ENCODE data around the gene NHLRC4.
"Not testable (repeated sequence)": the region's sequence is repeated elsewhere in the genome, so short reads cannot be mapped to it uniquely, and the experiment has no call there.

NHLRC4 gene

GRCh38 chr16:596736-597060, 29.9 kb downstream of the NHLRC4 start:
- in situ Hi-C loops (cut with MboI; ENCODE audit: low sequenced_read_pairs) = no loop called here

- in situ Hi-C loops (cut with MboI; ENCODE audit: low sequenced_read_pairs) = not testable (repeated sequence)
Measured at GRCh38 chr16:597655-598054, 30.9 kb downstream of the NHLRC4 start.

- in situ Hi-C loops (cut with MboI; ENCODE audit: low sequenced_read_pairs) = no loop called here
Measured at GRCh38 chr16:598823-599739, 32.3 kb downstream of the NHLRC4 start.

- in situ Hi-C loops (cut with MboI; ENCODE audit: low sequenced_read_pairs) = no loop called here
Measured at GRCh38 chr16:600781-601180, 34.0 kb downstream of the NHLRC4 start.

GRCh38 chr16:603933-604332, 37.1 kb downstream of the NHLRC4 start:
- in situ Hi-C loops (cut with MboI; ENCODE audit: low sequenced_read_pairs) = no loop called here

- in situ Hi-C loops (cut with MboI; ENCODE audit: low sequenced_read_pairs) = no loop called here
Measured at GRCh38 chr16:606656-607307, 40.0 kb downstream of the NHLRC4 start.

GRCh38 chr16:608019-608418, 41.2 kb downstream of the NHLRC4 start:
- in situ Hi-C loops (cut with MboI; ENCODE audit: low sequenced_read_pairs) = no loop called here

GRCh38 chr16:609316-609715, 42.5 kb downstream of the NHLRC4 start:
- in situ Hi-C loops (cut with MboI; ENCODE audit: low sequenced_read_pairs) = no loop called here

- in situ Hi-C loops (cut with MboI; ENCODE audit: low sequenced_read_pairs) = no loop called here
Measured at GRCh38 chr16:609984-610383, 43.2 kb downstream of the NHLRC4 start.

GRCh38 chr16:610513-611381, 43.9 kb downstream of the NHLRC4 start:
- in situ Hi-C loops (cut with MboI; ENCODE audit: low sequenced_read_pairs) = no loop called here

GRCh38 chr16:615122-615521, 48.3 kb downstream of the NHLRC4 start:
- in situ Hi-C loops (cut with MboI; ENCODE audit: low sequenced_read_pairs) = no loop called here

- in situ Hi-C loops (cut with MboI; ENCODE audit: low sequenced_read_pairs) = no loop called here
Measured at GRCh38 chr16:616733-617586, 50.2 kb downstream of the NHLRC4 start.

- in situ Hi-C loops (cut with MboI; ENCODE audit: low sequenced_read_pairs) = no loop called here
Measured at GRCh38 chr16:617855-618254, 51.0 kb downstream of the NHLRC4 start.

Measured in HL-60/S4 (cell line).